Astrocyte (in vitro differentiated cells and primary cell): Measurements from ENCODE around the gene TGM6. TPM values are rescaled to one million over a fixed set of nuclear protein-coding genes. Genes with fewer than 3 reads are reported as not detected.

Experiments
- DNase-seq: peaks from one replicate; pipeline ENCODE4 v3.0.0-alpha.2; 2010; ENCODE audit warnings: low read depth
- FAIRE-seq: peaks from 2 replicates; lab custom pipeline; 2011; peaks lifted over from hg19 to GRCh38; lab: Jason Lieb, UNC
- H2AFZ ChIP-seq: 2 replicates; pipeline ENCODE4 v1.6.0; 2012; ENCODE audit warnings: low read depth, low read length, inconsistent platforms
- H3K27ac ChIP-seq: 2 replicates; pipeline ENCODE4 v1.5.1; 2011; ENCODE audit warnings: low read depth, low read length, inconsistent platforms
- H3K27me3 ChIP-seq: 2 replicates; pipeline ENCODE4 v1.6.0; 2011; ENCODE audit warnings: low read length, inconsistent platforms; ENCODE audit not compliant: insufficient read depth
- H3K36me3 ChIP-seq: 2 replicates; pipeline ENCODE4 v1.5.1; 2011; ENCODE audit warnings: low read length, inconsistent platforms; ENCODE audit not compliant: insufficient read depth
- H3K4me1 ChIP-seq: 2 replicates; pipeline ENCODE4 v1.5.1; 2011; ENCODE audit warnings: low read length, inconsistent platforms; ENCODE audit not compliant: insufficient read depth
- H3K4me2 ChIP-seq: 2 replicates; pipeline ENCODE4 v1.6.0; 2012; ENCODE audit warnings: low read length, inconsistent platforms
- H3K4me3 ChIP-seq: 2 replicates; pipeline ENCODE4 v1.5.1; 2011; ENCODE audit warnings: low read depth, mild to moderate bottlenecking, low read length, inconsistent platforms; ENCODE audit not compliant: insufficient read depth
- H3K79me2 ChIP-seq: 2 replicates; pipeline ENCODE4 v1.6.0; 2012; ENCODE audit warnings: mild to moderate bottlenecking, low read length, inconsistent platforms; ENCODE audit not compliant: insufficient read depth
- H3K9ac ChIP-seq: 2 replicates; pipeline ENCODE4 v1.6.0; 2012; ENCODE audit warnings: mild to moderate bottlenecking, low read length, inconsistent platforms
- H3K9me3 ChIP-seq: 2 replicates; pipeline ENCODE4 v1.5.1; 2012; ENCODE audit warnings: low read depth, mild to moderate bottlenecking, low read length, inconsistent platforms; ENCODE audit not compliant: insufficient read depth
- H4K20me1 ChIP-seq: 2 replicates; pipeline ENCODE4 v1.6.0; 2012; ENCODE audit warnings: low read length, inconsistent platforms; ENCODE audit not compliant: insufficient read depth
- H3K27ac Mint-ChIP-seq: one replicate; pipeline ENCODE4 v1.8.0; 2021; ENCODE audit warnings: mild to moderate bottlenecking, mixed read lengths; ENCODE audit not compliant: unreplicated experiment
- H3K27me3 Mint-ChIP-seq: one replicate; pipeline ENCODE4 v1.8.0; 2021; ENCODE audit warnings: low read depth, mixed read lengths; ENCODE audit not compliant: unreplicated experiment
- H3K36me3 Mint-ChIP-seq: one replicate; pipeline ENCODE4 v1.8.0; 2021; ENCODE audit warnings: low read depth, mixed read lengths; ENCODE audit not compliant: unreplicated experiment
- H3K4me1 Mint-ChIP-seq: one replicate; pipeline ENCODE4 v1.8.0; 2021; ENCODE audit warnings: low read depth, mixed read lengths; ENCODE audit not compliant: unreplicated experiment
- H3K4me3 Mint-ChIP-seq: one replicate; pipeline ENCODE4 v1.8.0; 2021; ENCODE audit warnings: mild to moderate bottlenecking, moderate library complexity, mixed read lengths; ENCODE audit not compliant: unreplicated experiment
- H3K9me3 Mint-ChIP-seq: one replicate; pipeline ENCODE4 v1.8.0; 2021; ENCODE audit warnings: mild to moderate bottlenecking, mixed read lengths; ENCODE audit not compliant: unreplicated experiment
- EZH2 ChIP-seq: IDR thresholded peaks from 2 replicates; pipeline ENCODE4 v1.6.1; 2012; ENCODE audit warnings: mild to moderate bottlenecking, low read length, inconsistent platforms; ENCODE audit not compliant: insufficient read depth
- total RNA-seq: library from RNA; stranded (reverse); gene quantifications from 2 replicates; pipeline ENCODE4 v1.2.1, GENCODE V29; 2021
- TF ChIP-seq, protein P1 (sequence below): IDR thresholded peaks from 2 replicates; pipeline ENCODE4 v1.5.1; 2011; ENCODE audit warnings: low read depth, mild to moderate bottlenecking, inconsistent platforms, low read length, moderate library complexity; ENCODE audit not compliant: insufficient read depth

The TGM6 gene
- total RNA-seq, 1 donor from 2014 or later, result not detected

DNA sequence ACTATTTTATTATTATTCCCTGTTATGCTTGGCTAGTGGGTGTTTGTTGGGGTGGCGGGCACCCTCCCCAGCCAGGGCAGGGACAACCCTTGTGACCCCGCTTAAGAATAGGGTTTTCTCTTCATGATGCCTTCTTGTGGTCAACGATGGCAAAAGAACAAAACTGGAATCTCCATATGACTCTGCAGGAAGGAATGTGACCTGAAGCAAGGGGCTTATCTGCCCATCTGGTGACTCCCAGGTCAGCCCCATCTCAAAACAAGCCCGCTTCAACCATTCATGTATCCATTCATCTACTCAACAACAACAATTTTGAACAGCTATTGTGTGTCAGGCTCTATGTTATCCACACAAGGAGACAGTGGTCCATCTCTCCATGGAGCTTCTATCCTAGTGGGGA, 30.9 kb upstream of the TGM6 start:
- DNase-seq (peak; percentile 15), FAIRE-seq (no peak)
- no peaks in the 10 kb centered on the region for H3K36me3 Mint-ChIP-seq
- H3K27ac Mint-ChIP-seq, result no peak overlapping the region
- H3K9me3 Mint-ChIP-seq, result no peaks in the 10 kb centered on the region
- no peaks in the 10 kb centered on the region for H3K9me3 ChIP-seq
- H3K27me3 ChIP-seq, result peaks cover 4% of the 10 kb centered on the region
- H3K4me1 Mint-ChIP-seq, result no peaks in the 10 kb centered on the region
- no peak overlapping the region for H3K4me3 ChIP-seq
- no peak overlapping the region for H3K27ac ChIP-seq
- no peaks in the 10 kb centered on the region for H3K79me2 ChIP-seq
- H3K36me3 ChIP-seq, result no peaks in the 10 kb centered on the region
- H3K4me2 ChIP-seq, result no peak overlapping the region
- H3K9ac ChIP-seq, result no peak overlapping the region
- peaks cover 16% of the 10 kb centered on the region for H3K27me3 Mint-ChIP-seq
- no peak overlapping the region for H3K4me3 Mint-ChIP-seq
- TF ChIP-seq, protein P1, sequence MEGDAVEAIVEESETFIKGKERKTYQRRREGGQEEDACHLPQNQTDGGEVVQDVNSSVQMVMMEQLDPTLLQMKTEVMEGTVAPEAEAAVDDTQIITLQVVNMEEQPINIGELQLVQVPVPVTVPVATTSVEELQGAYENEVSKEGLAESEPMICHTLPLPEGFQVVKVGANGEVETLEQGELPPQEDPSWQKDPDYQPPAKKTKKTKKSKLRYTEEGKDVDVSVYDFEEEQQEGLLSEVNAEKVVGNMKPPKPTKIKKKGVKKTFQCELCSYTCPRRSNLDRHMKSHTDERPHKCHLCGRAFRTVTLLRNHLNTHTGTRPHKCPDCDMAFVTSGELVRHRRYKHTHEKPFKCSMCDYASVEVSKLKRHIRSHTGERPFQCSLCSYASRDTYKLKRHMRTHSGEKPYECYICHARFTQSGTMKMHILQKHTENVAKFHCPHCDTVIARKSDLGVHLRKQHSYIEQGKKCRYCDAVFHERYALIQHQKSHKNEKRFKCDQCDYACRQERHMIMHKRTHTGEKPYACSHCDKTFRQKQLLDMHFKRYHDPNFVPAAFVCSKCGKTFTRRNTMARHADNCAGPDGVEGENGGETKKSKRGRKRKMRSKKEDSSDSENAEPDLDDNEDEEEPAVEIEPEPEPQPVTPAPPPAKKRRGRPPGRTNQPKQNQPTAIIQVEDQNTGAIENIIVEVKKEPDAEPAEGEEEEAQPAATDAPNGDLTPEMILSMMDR, result no peak
- TF ChIP-seq EZH2, result no peak
- H4K20me1 ChIP-seq, result no peaks in the 10 kb centered on the region
- peaks cover 3% of the 10 kb centered on the region for H3K4me1 ChIP-seq
- no peak overlapping the region for H2AFZ ChIP-seq

GRCh38 chr20:2350606-2351005, 30.1 kb upstream of the TGM6 start:
- Histone ChIP-seq H3K4me3 (no peak overlapping the region), H3K36me3 (no peaks in the 10 kb centered on the region), H3K27me3 (peaks cover 4% of the 10 kb centered on the region), H3K27ac (no peak overlapping the region), H3K4me1 (peaks cover 3% of the 10 kb centered on the region), H3K9me3 (no peaks in the 10 kb centered on the region), H2AFZ (no peak overlapping the region), H3K4me2 (no peak overlapping the region), H3K9ac (no peak overlapping the region), H3K79me2 (no peaks in the 10 kb centered on the region), H4K20me1 (no peaks in the 10 kb centered on the region)
- TF ChIP-seq, protein P1, result no peak
- TF ChIP-seq EZH2, result no peak
- FAIRE-seq (no peak), DNase-seq (no peak)
- no peak overlapping the region for H3K27ac Mint-ChIP-seq
- H3K4me1 Mint-ChIP-seq, result no peaks in the 10 kb centered on the region
- peaks cover 16% of the 10 kb centered on the region for H3K27me3 Mint-ChIP-seq
- no peak overlapping the region for H3K4me3 Mint-ChIP-seq
- H3K9me3 Mint-ChIP-seq, result no peaks in the 10 kb centered on the region
- H3K36me3 Mint-ChIP-seq, result no peaks in the 10 kb centered on the region

DNA sequence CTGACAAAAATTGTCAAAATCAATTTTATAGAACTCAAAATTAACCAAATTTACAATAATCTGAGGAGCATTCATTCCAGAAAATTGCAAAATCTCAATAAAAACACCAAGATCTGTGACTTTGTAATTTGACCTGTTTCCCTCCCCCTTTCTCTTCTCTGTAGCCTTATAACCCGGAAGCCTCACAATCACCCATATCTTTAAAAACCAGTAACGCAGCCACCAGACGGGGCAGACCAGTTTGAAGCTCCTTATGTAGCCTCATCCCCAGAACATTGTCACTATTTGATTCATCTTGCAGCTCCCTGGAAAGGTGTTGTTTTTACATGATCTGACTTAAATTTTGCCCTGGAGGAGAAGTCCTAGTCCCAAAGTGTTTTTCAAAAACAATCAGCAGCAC, 27.5 kb upstream of the TGM6 start:
- peaks cover 2% of the 10 kb centered on the region for H3K4me1 Mint-ChIP-seq
- H3K36me3 Mint-ChIP-seq, result no peaks in the 10 kb centered on the region
- no peaks in the 10 kb centered on the region for H3K79me2 ChIP-seq
- H3K36me3 ChIP-seq, result no peaks in the 10 kb centered on the region
- H3K27me3 Mint-ChIP-seq, result peaks cover 12% of the 10 kb centered on the region
- H3K27ac Mint-ChIP-seq, result no peak overlapping the region
- no peak for TF ChIP-seq EZH2
- TF ChIP-seq, protein P1, result no peak
- H4K20me1 ChIP-seq, result no peaks in the 10 kb centered on the region
- no peak overlapping the region for H3K4me3 ChIP-seq
- H3K4me3 Mint-ChIP-seq, result peak overlapping the region; percentile 64
- H2AFZ ChIP-seq, result no peak overlapping the region
- peaks cover 3% of the 10 kb centered on the region for H3K9me3 Mint-ChIP-seq
- peaks cover 4% of the 10 kb centered on the region for H3K27me3 ChIP-seq
- no peak overlapping the region for H3K4me2 ChIP-seq
- DNase-seq, result no peak
- H3K4me1 ChIP-seq, result peaks cover 3% of the 10 kb centered on the region
- H3K9me3 ChIP-seq, result no peaks in the 10 kb centered on the region
- H3K9ac ChIP-seq, result no peak overlapping the region
- no peak for FAIRE-seq
- H3K27ac ChIP-seq, result no peak overlapping the region
